Neural progenitor cell (in vitro differentiated cells): ENCODE results near the gene DPH3. TPM values are rescaled to one million over a fixed set of nuclear protein-coding genes. Genes with fewer than 3 reads are reported as not detected.
"Not testable (repeated sequence)": the region's sequence is repeated elsewhere in the genome, so short reads cannot be mapped to it uniquely, and the experiment has no call there.

Experiments
- DNase-seq: peaks from one replicate; pipeline ENCODE4 v3.0.0-alpha.2; 2016; ENCODE audit warnings: low spot score
- H2AFZ ChIP-seq: fragments of 200-600 bp; sonication (generic); replicated peaks from 2 replicates; pipeline ENCODE4 v1.6.1; 2016; ENCODE audit warnings: antibody characterized with exemption
- H3F3A ChIP-seq: fragments of 200-600 bp; sonication (generic); 2 replicates; pipeline ENCODE4 v1.6.1; 2016; ENCODE audit warnings: antibody characterized with exemption, low read depth
- H3K27ac ChIP-seq: fragments of 200-600 bp; sonication (generic); 2 replicates; pipeline ENCODE4 v1.5.1; 2016; ENCODE audit warnings: mild to moderate bottlenecking
- H3K27me3 ChIP-seq: fragments of 200-600 bp; sonication (generic); 2 replicates; pipeline ENCODE4 v1.6.1; 2016; ENCODE audit warnings: mild to moderate bottlenecking, moderate library complexity
- H3K36me3 ChIP-seq: fragments of 200-600 bp; sonication (generic); 2 replicates; pipeline ENCODE4 v1.5.1; 2016
- H3K4me1 ChIP-seq: fragments of 200-600 bp; sonication (generic); 2 replicates; pipeline ENCODE4 v1.6.1; 2016; ENCODE audit warnings: mixed run types
- H3K4me2 ChIP-seq: fragments of 200-600 bp; sonication (generic); 2 replicates; pipeline ENCODE4 v1.6.1; 2016
- H3K4me3 ChIP-seq: fragments of 200-600 bp; sonication (generic); 2 replicates; pipeline ENCODE4 v1.5.1; 2016
- H3K79me2 ChIP-seq: fragments of 200-600 bp; sonication (generic); 2 replicates; pipeline ENCODE4 v1.6.1; 2016; ENCODE audit warnings: low read depth
- H3K9ac ChIP-seq: fragments of 200-600 bp; sonication (generic); 2 replicates; pipeline ENCODE4 v1.6.1; 2016
- H3K9me3 ChIP-seq: fragments of 200-600 bp; sonication (generic); 2 replicates; pipeline ENCODE4 v1.5.1; 2016; ENCODE audit warnings: low read depth
- H4K20me1 ChIP-seq: fragments of 200-600 bp; sonication (generic); 2 replicates; pipeline ENCODE4 v1.6.1; 2016; ENCODE audit warnings: low read depth
- H3K27ac Mint-ChIP-seq: 3 replicates; pipeline ENCODE4 v1.8.0; 2021; ENCODE audit warnings: mixed read lengths
- H3K27me3 Mint-ChIP-seq: 2 replicates; pipeline ENCODE4 v1.8.0; 2022; ENCODE audit warnings: low read depth, mild to moderate bottlenecking, inconsistent platforms, moderate library complexity, mixed read lengths; ENCODE audit not compliant: insufficient read depth
- H3K36me3 Mint-ChIP-seq: 3 replicates; pipeline ENCODE4 v1.8.0; 2021; ENCODE audit warnings: mixed read lengths
- H3K4me1 Mint-ChIP-seq: 3 replicates; pipeline ENCODE4 v1.8.0; 2021; ENCODE audit warnings: mixed read lengths
- H3K4me3 Mint-ChIP-seq: 3 replicates; pipeline ENCODE4 v1.8.0; 2021; ENCODE audit warnings: mild to moderate bottlenecking, moderate library complexity, mixed read lengths
- H3K9me3 Mint-ChIP-seq: 3 replicates; pipeline ENCODE4 v1.8.0; 2020; ENCODE audit warnings: mixed read lengths
- EZH2 ChIP-seq: fragments of 200-600 bp; sonication (generic); IDR thresholded peaks from 2 replicates; pipeline ENCODE4 v1.6.1; 2017; ENCODE audit warnings: antibody characterized with exemption, mild to moderate bottlenecking, moderate library complexity
- EZH2phosphoT487 ChIP-seq: fragments of 200-600 bp; sonication (generic); IDR thresholded peaks from 2 replicates; pipeline ENCODE4 v1.6.1; 2017; ENCODE audit warnings: antibody characterized with exemption
- total RNA-seq: library from RNA; depleted of rRNA; stranded (reverse); fragments of >200 nt; gene quantifications from 2 replicates; pipeline ENCODE4 v1.2.3, GENCODE V29; 2015; ENCODE audit warnings: low replicate concordance
- TF ChIP-seq, protein P1 (sequence below): fragments of 200-600 bp; sonication (generic); IDR thresholded peaks from 2 replicates; pipeline ENCODE4 v1.5.1; 2017; ENCODE audit warnings: antibody characterized with exemption, mild to moderate bottlenecking

DPH3 gene
- 23.0 and 31.2 TPM in 2 replicates for total RNA-seq

DNA sequence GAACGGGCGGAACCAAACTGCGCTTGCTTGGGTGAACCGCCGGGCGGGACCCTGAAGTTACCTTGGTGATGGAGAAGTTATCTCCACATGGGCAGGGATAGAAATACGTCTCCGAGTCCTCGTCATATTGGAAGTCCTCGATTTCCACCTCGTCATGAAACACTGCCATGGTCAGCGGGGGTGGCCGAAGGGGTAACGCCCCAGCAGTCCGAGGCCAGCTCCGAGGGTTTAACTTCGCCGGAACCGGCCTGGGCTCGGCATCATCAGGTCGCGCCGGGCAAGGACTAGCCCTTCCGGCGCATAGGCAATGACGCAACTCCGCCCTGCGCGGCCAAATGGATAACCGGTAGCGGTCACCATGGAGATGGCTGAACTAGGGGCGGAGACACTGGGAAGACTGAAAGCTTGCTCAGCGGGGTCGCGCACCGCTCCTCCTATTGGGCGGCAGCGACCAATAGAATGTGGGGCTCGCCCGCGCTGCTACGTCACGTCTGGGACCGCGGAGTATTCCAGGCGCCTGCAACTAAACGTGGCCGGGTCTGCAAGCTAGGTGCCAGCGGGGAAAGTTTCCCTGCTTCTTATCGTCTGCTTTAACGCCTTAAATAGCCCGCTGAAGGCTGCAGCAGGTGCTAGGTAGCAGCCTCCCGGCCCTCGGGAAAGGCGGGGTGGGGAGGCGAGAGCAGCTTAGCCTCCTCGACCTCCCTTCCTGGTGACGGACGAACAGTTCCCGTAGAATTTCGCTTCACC is at the start of gene DPH3, which contains the start of gene OXNAD1:
Gene DPH3, minus strand, starts transcription at position 236 of the 747 bp plus-strand sequence. Its CDS starts 67 bp downstream, at position 169.
Gene OXNAD1, plus strand, starts transcription at position 505 of the 747 bp plus-strand sequence. CDS start 5,741 bp downstream, outside the sequence.
- H3K4me1 Mint-ChIP-seq, result peaks cover 25% of the 10 kb centered on the region
- H4K20me1 ChIP-seq, result peaks cover 6% of the 10 kb centered on the region
- H3K27ac Mint-ChIP-seq, result peak within 1 kb of the TSS; percentile 95
- no peaks in the 10 kb centered on the region for H3K9me3 Mint-ChIP-seq
- peak within 1 kb of the TSS; percentile 97 for H3K4me2 ChIP-seq
- no peaks in the 10 kb centered on the region for H3K27me3 ChIP-seq
- H3K9ac ChIP-seq, result peak within 1 kb of the TSS; percentile 83
- no peaks in the 10 kb centered on the region for H3K36me3 ChIP-seq
- H3K79me2 ChIP-seq, result peaks cover 76% of the 10 kb centered on the region
- peak; percentile 100 for DNase-seq
- H3F3A ChIP-seq, result peaks cover 4% of the 10 kb centered on the region
- H3K36me3 Mint-ChIP-seq, result no peaks in the 10 kb centered on the region
- TF ChIP-seq, protein P1, sequence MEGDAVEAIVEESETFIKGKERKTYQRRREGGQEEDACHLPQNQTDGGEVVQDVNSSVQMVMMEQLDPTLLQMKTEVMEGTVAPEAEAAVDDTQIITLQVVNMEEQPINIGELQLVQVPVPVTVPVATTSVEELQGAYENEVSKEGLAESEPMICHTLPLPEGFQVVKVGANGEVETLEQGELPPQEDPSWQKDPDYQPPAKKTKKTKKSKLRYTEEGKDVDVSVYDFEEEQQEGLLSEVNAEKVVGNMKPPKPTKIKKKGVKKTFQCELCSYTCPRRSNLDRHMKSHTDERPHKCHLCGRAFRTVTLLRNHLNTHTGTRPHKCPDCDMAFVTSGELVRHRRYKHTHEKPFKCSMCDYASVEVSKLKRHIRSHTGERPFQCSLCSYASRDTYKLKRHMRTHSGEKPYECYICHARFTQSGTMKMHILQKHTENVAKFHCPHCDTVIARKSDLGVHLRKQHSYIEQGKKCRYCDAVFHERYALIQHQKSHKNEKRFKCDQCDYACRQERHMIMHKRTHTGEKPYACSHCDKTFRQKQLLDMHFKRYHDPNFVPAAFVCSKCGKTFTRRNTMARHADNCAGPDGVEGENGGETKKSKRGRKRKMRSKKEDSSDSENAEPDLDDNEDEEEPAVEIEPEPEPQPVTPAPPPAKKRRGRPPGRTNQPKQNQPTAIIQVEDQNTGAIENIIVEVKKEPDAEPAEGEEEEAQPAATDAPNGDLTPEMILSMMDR, result no peak
- no peak for TF ChIP-seq EZH2phosphoT487
- TF ChIP-seq EZH2, result no peak
- peak within 1 kb of the TSS; percentile 99 for H3K4me3 Mint-ChIP-seq
- H3K4me3 ChIP-seq, result peak within 1 kb of the TSS; percentile 75
- no peaks in the 10 kb centered on the region for H3K9me3 ChIP-seq
- peaks cover 14% of the 10 kb centered on the region for H3K4me1 ChIP-seq
- H3K27me3 Mint-ChIP-seq, result peaks cover 2% of the 10 kb centered on the region
- peak within 1 kb of the TSS; percentile 40 for H3K27ac ChIP-seq
- H2AFZ ChIP-seq, result peak within 1 kb of the TSS; percentile 90

DNA sequence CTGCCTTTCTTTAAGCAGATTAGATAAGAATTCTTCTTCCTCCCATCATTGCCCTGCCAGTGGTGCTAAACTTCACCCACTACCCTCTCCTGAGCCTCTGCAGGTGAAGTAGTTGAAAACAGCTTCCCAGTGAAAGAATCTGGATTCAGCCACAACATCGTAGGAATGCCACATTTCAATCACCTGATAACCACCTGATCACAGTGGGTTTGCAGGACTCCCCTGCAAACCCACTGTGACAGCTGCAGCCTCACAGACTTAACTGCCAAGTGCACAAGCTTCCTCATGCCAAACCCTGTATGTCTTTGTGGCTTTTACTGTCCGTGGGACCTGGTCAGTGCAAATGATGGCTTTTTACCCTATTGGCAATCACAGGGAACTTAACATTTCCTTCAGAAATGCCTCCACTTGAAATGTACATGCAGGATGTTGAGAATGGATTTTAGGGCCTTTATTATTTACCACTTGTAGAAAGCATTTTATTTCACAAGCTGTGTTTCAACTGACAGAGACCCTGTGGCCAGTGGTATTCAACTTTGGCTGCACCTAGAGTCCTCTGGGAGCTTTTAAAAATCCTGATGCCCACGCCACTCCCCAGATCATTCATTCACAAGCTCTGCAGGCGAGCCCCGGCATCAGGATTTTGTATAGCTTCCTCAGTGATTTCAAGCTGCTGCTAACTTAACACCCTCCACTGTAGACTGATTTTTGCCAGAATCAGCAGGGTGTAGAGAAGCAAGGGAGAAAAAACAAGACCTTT is 49.3 kb upstream of the DPH3 start:
- Histone ChIP-seq H3K27me3 (no peaks in the 10 kb centered on the region), H3K4me2 (no peak overlapping the region), H4K20me1 (no peaks in the 10 kb centered on the region), H3K79me2 (no peaks in the 10 kb centered on the region), H3K36me3 (no peaks in the 10 kb centered on the region), H3K4me1 (peaks cover 3% of the 10 kb centered on the region), H3K9ac (no peak overlapping the region), H3K9me3 (no peaks in the 10 kb centered on the region), H3F3A (no peaks in the 10 kb centered on the region), H3K27ac (no peak overlapping the region), H3K4me3 (no peak overlapping the region), H2AFZ (no peak overlapping the region)
- peaks cover 9% of the 10 kb centered on the region for H3K36me3 Mint-ChIP-seq
- no peak for DNase-seq
- H3K9me3 Mint-ChIP-seq, result no peaks in the 10 kb centered on the region
- TF ChIP-seq EZH2, result no peak
- no peak for TF ChIP-seq EZH2phosphoT487
- TF ChIP-seq, protein P1, result no peak
- no peak overlapping the region for H3K4me3 Mint-ChIP-seq
- no peak overlapping the region for H3K27ac Mint-ChIP-seq
- H3K27me3 Mint-ChIP-seq, result peaks cover 2% of the 10 kb centered on the region
- peaks cover 5% of the 10 kb centered on the region for H3K4me1 Mint-ChIP-seq

DNA sequence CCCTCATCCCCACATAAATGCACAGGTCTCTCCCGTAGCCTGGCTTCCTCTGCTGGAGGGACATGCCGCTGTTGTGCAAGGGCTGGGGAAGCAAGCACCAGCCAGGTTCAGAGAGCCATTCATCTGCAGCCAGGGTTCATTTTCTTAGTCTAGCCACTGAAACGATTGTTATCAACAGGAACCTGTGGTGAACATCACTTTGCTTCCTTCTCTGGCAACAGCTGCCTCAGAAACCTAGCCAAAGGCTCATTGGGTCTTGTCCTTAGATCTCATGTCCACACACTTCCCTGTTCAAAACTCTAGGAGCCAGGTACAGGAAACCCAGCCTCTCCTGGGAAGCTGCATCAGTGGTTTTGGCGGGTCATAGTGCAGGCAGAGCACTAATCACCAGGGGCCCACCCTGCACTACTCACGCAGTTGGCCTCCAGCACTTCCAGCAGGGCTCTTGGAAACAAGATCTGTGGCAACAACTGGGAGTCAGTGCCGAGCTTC is 47.3 kb upstream of the DPH3 start:
- H3K9ac ChIP-seq, result no peak overlapping the region
- no peaks in the 10 kb centered on the region for H3K79me2 ChIP-seq
- H3K27me3 Mint-ChIP-seq, result peaks cover 2% of the 10 kb centered on the region
- no peak overlapping the region for H2AFZ ChIP-seq
- H3F3A ChIP-seq, result no peaks in the 10 kb centered on the region
- no peak overlapping the region for H3K4me3 ChIP-seq
- no peak overlapping the region for H3K27ac ChIP-seq
- no peaks in the 10 kb centered on the region for H3K9me3 Mint-ChIP-seq
- H3K36me3 Mint-ChIP-seq, result peaks cover 9% of the 10 kb centered on the region
- H3K4me2 ChIP-seq, result no peak overlapping the region
- H4K20me1 ChIP-seq, result no peaks in the 10 kb centered on the region
- H3K27ac Mint-ChIP-seq, result no peak overlapping the region
- TF ChIP-seq EZH2phosphoT487 (no peak), EZH2 (no peak)
- TF ChIP-seq, protein P1, result no peak
- no peaks in the 10 kb centered on the region for H3K27me3 ChIP-seq
- H3K9me3 ChIP-seq, result no peaks in the 10 kb centered on the region
- no peaks in the 10 kb centered on the region for H3K36me3 ChIP-seq
- H3K4me1 ChIP-seq, result no peaks in the 10 kb centered on the region
- no peak overlapping the region for H3K4me3 Mint-ChIP-seq
- H3K4me1 Mint-ChIP-seq, result no peaks in the 10 kb centered on the region
- no peak for DNase-seq

DNA sequence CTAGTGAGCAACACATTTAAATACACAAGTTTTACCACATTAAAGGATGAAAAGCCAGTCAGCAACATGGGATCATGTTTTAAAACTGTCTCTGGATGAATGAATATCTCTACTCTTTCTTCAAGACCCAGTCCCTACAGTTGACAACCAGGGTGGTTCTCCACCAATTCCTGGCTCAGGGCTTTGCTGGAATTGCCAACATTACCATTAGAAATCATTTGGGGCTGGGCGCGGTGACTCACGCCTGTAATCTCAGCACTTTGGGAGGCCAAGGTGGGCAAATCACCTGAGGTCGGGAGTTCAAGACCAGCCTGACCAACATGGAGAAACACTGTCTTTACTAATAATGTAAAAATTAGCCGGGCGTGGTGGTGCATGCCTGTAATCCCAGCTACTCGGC is 45.7 kb upstream of the DPH3 start:
- not testable (repeated sequence) for H3K4me3 ChIP-seq, H3K4me1 Mint-ChIP-seq, H4K20me1 ChIP-seq, H3K27ac ChIP-seq, H2AFZ ChIP-seq, H3K36me3 ChIP-seq, H3K4me2 ChIP-seq, H3F3A ChIP-seq, H3K27me3 ChIP-seq, H3K4me1 ChIP-seq, DNase-seq, H3K9ac ChIP-seq, H3K9me3 Mint-ChIP-seq, H3K27ac Mint-ChIP-seq, H3K9me3 ChIP-seq, H3K79me2 ChIP-seq, H3K27me3 Mint-ChIP-seq, H3K4me3 Mint-ChIP-seq, H3K36me3 Mint-ChIP-seq
